ENCODE results near the gene EFCAB8. TPM values are rescaled to one million over a fixed set of nuclear protein-coding genes. Genes with fewer than 3 reads are reported as not detected.

EFCAB8 gene
- total RNA-seq, 1 donor from 2014 or later: 0.72 TPM

- Histone ChIP-seq H3K27me3 (no peaks in the 10 kb centered on the region), H3K9me3 (no peaks in the 10 kb centered on the region), H3K4me1 (peaks cover 30% of the 10 kb centered on the region), H3K4me3 (no peak overlapping the region), H3K27ac (no peak overlapping the region), H3K36me3 (peaks cover 44% of the 10 kb centered on the region)
- DNase-seq (no peak), ATAC-seq (no peak)
- no peak for TF ChIP-seq CTCF (IDR thresholded peaks at IDR 0.05)
- intact Hi-C loops (cut with DNase I): no loop called here
These were observed 30.6 kb upstream of the EFCAB8 start for GRCh38 chr20:32828029-32828680.

GRCh38 chr20:32829311-32830005, 29.3 kb upstream of the EFCAB8 start:
- H3K27me3 ChIP-seq: no peaks in the 10 kb centered on the region
- peak overlapping the region; percentile 55 for H3K27ac ChIP-seq
- no peak for TF ChIP-seq CTCF (IDR thresholded peaks at IDR 0.05)
- ATAC-seq (no peak), DNase-seq (no peak)
- no peaks in the 10 kb centered on the region for H3K9me3 ChIP-seq
- intact Hi-C loops (cut with DNase I): no loop called here
- H3K36me3 ChIP-seq: peaks cover 55% of the 10 kb centered on the region
- no peak overlapping the region for H3K4me3 ChIP-seq
- peaks cover 21% of the 10 kb centered on the region for H3K4me1 ChIP-seq

- peak; percentile 97 for ATAC-seq
- peak overlapping the region; percentile 55 for H3K27ac ChIP-seq
- TF ChIP-seq CTCF (IDR thresholded peaks at IDR 0.05): no peak
- peaks cover 21% of the 10 kb centered on the region for H3K4me1 ChIP-seq
- no peak overlapping the region for H3K4me3 ChIP-seq
- intact Hi-C loops (cut with DNase I): no loop called here
- no peaks in the 10 kb centered on the region for H3K9me3 ChIP-seq
- peaks cover 65% of the 10 kb centered on the region for H3K36me3 ChIP-seq
- DNase-seq: no peak
- no peaks in the 10 kb centered on the region for H3K27me3 ChIP-seq
These were observed 28.3 kb upstream of the EFCAB8 start for GRCh38 chr20:32830437-32830836.

DNA sequence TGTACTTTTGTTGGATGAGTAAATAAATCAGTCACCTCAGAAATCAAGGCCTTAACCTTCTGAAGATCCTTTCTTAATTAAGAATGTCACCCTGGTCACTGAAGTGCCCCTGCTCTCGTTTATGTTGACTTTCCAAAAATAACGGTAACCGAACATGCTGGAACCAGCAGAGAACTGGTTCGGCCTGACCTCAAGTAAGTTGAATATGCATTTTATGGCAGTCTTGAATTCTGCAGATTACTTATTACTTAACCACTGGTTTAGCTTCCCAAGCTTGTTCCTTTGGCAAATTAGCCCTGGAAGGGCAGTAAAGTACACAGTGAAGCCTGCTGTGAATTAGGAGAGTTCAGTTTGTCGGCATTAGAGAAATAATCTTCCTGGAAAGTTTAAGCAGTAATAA, 26.7 kb upstream of the EFCAB8 start:
- Histone ChIP-seq H3K27me3 (no peaks in the 10 kb centered on the region), H3K9me3 (no peaks in the 10 kb centered on the region), H3K36me3 (peaks cover 64% of the 10 kb centered on the region), H3K4me1 (peaks cover 21% of the 10 kb centered on the region), H3K27ac (no peak overlapping the region), H3K4me3 (no peak overlapping the region)
- intact Hi-C loops (cut with DNase I): no loop called here
- ATAC-seq: no peak
- DNase-seq: no peak
- TF ChIP-seq CTCF (IDR thresholded peaks at IDR 0.05): no peak

DNA sequence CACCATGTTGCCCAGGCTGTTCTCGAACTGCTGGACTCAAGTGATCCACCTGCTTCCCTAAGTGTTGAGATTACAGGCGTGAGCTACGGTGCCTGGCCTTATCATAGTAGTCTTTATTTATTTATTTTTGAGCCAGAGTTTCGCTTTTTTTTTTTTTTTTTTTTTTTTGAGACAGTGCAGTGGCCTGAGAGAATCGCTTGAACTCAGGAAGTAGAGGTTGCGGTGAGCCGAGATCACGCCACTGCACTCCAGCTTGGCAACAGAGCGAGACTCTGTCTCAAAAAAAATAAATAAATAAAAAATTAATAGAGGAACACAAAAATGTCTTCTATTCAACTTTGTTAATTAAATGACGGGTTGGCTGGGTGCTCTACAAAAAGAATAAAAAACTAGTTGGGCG, 26.1 kb upstream of the EFCAB8 start:
- no peak for TF ChIP-seq CTCF (IDR thresholded peaks at IDR 0.05)
- DNase-seq (no peak), ATAC-seq (no peak)
- Histone ChIP-seq H3K4me1 (peaks cover 21% of the 10 kb centered on the region), H3K9me3 (no peaks in the 10 kb centered on the region), H3K4me3 (no peak overlapping the region), H3K27ac (no peak overlapping the region), H3K27me3 (no peaks in the 10 kb centered on the region), H3K36me3 (peaks cover 64% of the 10 kb centered on the region)
- intact Hi-C loops (cut with DNase I): no loop called here

All from upper lobe of right lung (tissue), 1 donor.